ENCODE results near the gene TSPAN19. TPM values are rescaled to one million over a fixed set of nuclear protein-coding genes. Genes with fewer than 3 reads are reported as not detected.

Gene TSPAN19
- total and polyA plus RNA-seq, 12 donors, result 0.33 to 0.40 (median 0.34) TPM; not detected in 9

GRCh38 chr12:84996759-84997158 is 39.3 kb downstream of the TSPAN19 start:
- no peak for DNase-seq
- no peaks in the 10 kb centered on the region for H3K4me1 ChIP-seq (replicated peaks in 1 of 2)

GRCh38 chr12:84995641-84996040 is 40.4 kb downstream of the TSPAN19 start:
- no peak for TF ChIP-seq POLR2A (IDR thresholded peaks at IDR 0.05)
- TF ChIP-seq CTCF (IDR thresholded peaks at IDR 0.05), result no peak
- Histone ChIP-seq H3K9me3 (replicated peaks in 1 of 3) (no peaks in the 10 kb centered on the region), H3K36me3 (replicated peaks in 1 of 2) (no peaks in the 10 kb centered on the region), H3K4me1 (replicated peaks in 1 of 2) (no peaks in the 10 kb centered on the region), H3K4me3 (no peak overlapping the region), H3K27ac (no peak overlapping the region), H3K27me3 (no peaks in the 10 kb centered on the region)
- 68 to 79% (median 72%) methylated on average over 2 of the region's 2 CpGs for WGBS, 4 donors
- intact Hi-C loops (cut with DNase I), result no loop called here
- DNase-seq, result no peak

More at GRCh38 chr12:84996759-84997158, 39.3 kb downstream of the TSPAN19 start:
- TF ChIP-seq POLR2A (IDR thresholded peaks at IDR 0.05), result no peak
- no peak for TF ChIP-seq CTCF (IDR thresholded peaks at IDR 0.05)
- H3K4me3 ChIP-seq, result no peak overlapping the region
- 78 to 87% (median 83%) methylated on average over 1 of the region's 1 CpG for WGBS, 4 donors
- H3K27me3 ChIP-seq, result no peaks in the 10 kb centered on the region
- no peak overlapping the region for H3K27ac ChIP-seq
- intact Hi-C loops (cut with DNase I), result no loop called here
- H3K9me3 ChIP-seq (replicated peaks in 1 of 3), result no peaks in the 10 kb centered on the region
- no peaks in the 10 kb centered on the region for H3K36me3 ChIP-seq (replicated peaks in 1 of 2)

GRCh38 chr12:84994426-84994825 is 41.7 kb downstream of the TSPAN19 start:
- H3K4me3 ChIP-seq, result no peak overlapping the region
- no peaks in the 10 kb centered on the region for H3K27me3 ChIP-seq
- no peaks in the 10 kb centered on the region for H3K4me1 ChIP-seq (replicated peaks in 1 of 2)
- H3K36me3 ChIP-seq (replicated peaks in 1 of 2), result no peaks in the 10 kb centered on the region
- no peak overlapping the region for H3K27ac ChIP-seq
- intact Hi-C loops (cut with DNase I), result no loop called here
- no peak for TF ChIP-seq CTCF (IDR thresholded peaks at IDR 0.05)
- no peak for DNase-seq
- H3K9me3 ChIP-seq (replicated peaks in 1 of 3), result no peaks in the 10 kb centered on the region

- no peaks in the 10 kb centered on the region for H3K36me3 ChIP-seq (replicated peaks in 1 of 2)
- 62 to 72% (median 69%) methylated on average over 3 of the region's 3 CpGs for WGBS, 4 donors
- H3K9me3 ChIP-seq (replicated peaks in 1 of 3), result no peaks in the 10 kb centered on the region
- H3K27ac ChIP-seq, result no peak overlapping the region
- H3K4me3 ChIP-seq, result no peak overlapping the region
- TF ChIP-seq CTCF (IDR thresholded peaks at IDR 0.05), result no peak
- TF ChIP-seq POLR2A (IDR thresholded peaks at IDR 0.05), result no peak
- DNase-seq, result no peak
- H3K4me1 ChIP-seq (replicated peaks in 1 of 2), result no peaks in the 10 kb centered on the region
- intact Hi-C loops (cut with DNase I), result no loop called here
- no peaks in the 10 kb centered on the region for H3K27me3 ChIP-seq
Measured at GRCh38 chr12:84986586-84986985, 49.5 kb downstream of the TSPAN19 start.

All from adrenal gland (tissue), 12 donors.